DND-41 (cell line): ENCODE results near the gene ARHGAP6.

Source experiments
- EZH2 ChIP-seq: IDR thresholded peaks from 3 replicates; pipeline ENCODE4 v1.6.1; 2012; ENCODE audit warnings: borderline replicate concordance, low read depth, mild to moderate bottlenecking, moderate library complexity, low read length, inconsistent platforms; ENCODE audit not compliant: severe bottlenecking
- TF ChIP-seq, protein P1 (sequence below): IDR thresholded peaks from 2 replicates; pipeline ENCODE4 v1.5.1; 2012; ENCODE audit warnings: borderline replicate concordance, low read length, moderate library complexity, mild to moderate bottlenecking; ENCODE audit not compliant: poor library complexity, severe bottlenecking; ENCODE audit errors: extremely low read depth

DNA sequence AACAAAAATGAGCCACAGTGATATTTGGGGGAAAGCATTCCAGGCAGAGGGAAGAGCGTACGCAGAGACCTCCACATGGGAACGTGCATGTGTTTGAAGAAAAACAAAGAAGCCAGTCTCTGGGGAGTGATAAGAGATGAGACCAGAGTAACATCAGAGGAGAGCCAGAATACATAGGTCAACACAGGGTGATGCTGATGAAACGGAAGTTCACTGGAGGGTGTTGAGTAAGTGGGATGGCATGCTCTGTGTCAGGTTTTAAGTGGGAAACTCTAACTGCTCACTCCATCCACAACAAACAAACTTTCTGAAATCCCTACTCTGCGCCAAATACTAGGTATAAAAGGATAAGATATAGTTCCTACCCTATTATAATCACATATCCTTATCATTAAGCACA, 110.0 kb downstream of the ARHGAP6 start:
- TF ChIP-seq, protein P1, sequence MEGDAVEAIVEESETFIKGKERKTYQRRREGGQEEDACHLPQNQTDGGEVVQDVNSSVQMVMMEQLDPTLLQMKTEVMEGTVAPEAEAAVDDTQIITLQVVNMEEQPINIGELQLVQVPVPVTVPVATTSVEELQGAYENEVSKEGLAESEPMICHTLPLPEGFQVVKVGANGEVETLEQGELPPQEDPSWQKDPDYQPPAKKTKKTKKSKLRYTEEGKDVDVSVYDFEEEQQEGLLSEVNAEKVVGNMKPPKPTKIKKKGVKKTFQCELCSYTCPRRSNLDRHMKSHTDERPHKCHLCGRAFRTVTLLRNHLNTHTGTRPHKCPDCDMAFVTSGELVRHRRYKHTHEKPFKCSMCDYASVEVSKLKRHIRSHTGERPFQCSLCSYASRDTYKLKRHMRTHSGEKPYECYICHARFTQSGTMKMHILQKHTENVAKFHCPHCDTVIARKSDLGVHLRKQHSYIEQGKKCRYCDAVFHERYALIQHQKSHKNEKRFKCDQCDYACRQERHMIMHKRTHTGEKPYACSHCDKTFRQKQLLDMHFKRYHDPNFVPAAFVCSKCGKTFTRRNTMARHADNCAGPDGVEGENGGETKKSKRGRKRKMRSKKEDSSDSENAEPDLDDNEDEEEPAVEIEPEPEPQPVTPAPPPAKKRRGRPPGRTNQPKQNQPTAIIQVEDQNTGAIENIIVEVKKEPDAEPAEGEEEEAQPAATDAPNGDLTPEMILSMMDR, result no peak
- TF ChIP-seq EZH2, result no peak
